Upper lobe of left lung (tissue), 6 donors: Measurements from ENCODE around the gene DTNB. TPM values are rescaled to one million over a fixed set of nuclear protein-coding genes. Genes with fewer than 3 reads are reported as not detected.

Source experiments
- ATAC-seq, 2 donors: fragments of 200-7000 bp; cut with Tn5 transposase; one replicate each; pipeline ENCODE4 v1.9.1; 2022; ENCODE audit warnings: mild to moderate bottlenecking in 2 of 2, moderate library complexity in 2 of 2; ENCODE audit not compliant: low FRiP score in 2 of 2
- DNase-seq, 2 donors: peaks; one replicate each; pipeline ENCODE4 v3.0.0-alpha.2; 2019 to 2020
- H3K27ac ChIP-seq, 4 donors: fragments of 200-600 bp; sonication (generic); one replicate each; pipeline ENCODE4 v1.5.1; 2016 to 2019
- H3K27me3 ChIP-seq, 4 donors: fragments of 200-600 bp; sonication (generic); one replicate each; pipeline ENCODE4 v1.5.1; 2017 to 2019
- H3K36me3 ChIP-seq, 4 donors: fragments of 200-600 bp; sonication (generic); one replicate each; pipeline ENCODE4 v1.5.1; 2016 to 2019
- H3K4me1 ChIP-seq, 4 donors: fragments of 200-600 bp; sonication (generic); one replicate each; pipeline ENCODE4 v1.5.1; 2018 to 2019
- H3K4me3 ChIP-seq, 4 donors: fragments of 200-600 bp; sonication (generic); one replicate each; pipeline ENCODE4 v1.5.1; 2017 to 2019; ENCODE audit warnings: mild to moderate bottlenecking in 2 of 4, moderate library complexity in 1 of 4
- H3K9me3 ChIP-seq, 4 donors: fragments of 200-600 bp; sonication (generic); one replicate each; pipeline ENCODE4 v1.5.1; 2018 to 2019
- CTCF ChIP-seq, 6 experiments: fragments of 450-650 bp in 4 of 6; fragments of 200-600 bp in 2 of 6; sonication (generic) in 2 of 6; IDR thresholded peaks; one replicate each; pipeline ENCODE4 v1.5.1; 2016 to 2019; ENCODE audit warnings: antibody characterized with exemption in 6 of 6
- EP300 ChIP-seq, 4 donors: sonication (generic); formaldehyde crosslinking; IDR thresholded peaks; one replicate each; pipeline ENCODE4 v1.5.1; 2017; ENCODE audit warnings: antibody characterized with exemption in 4 of 4, control low read depth in 2 of 4
- POLR2A ChIP-seq, 4 donors: fragments of 450-650 bp; IDR thresholded peaks; one replicate each; pipeline ENCODE4 v1.5.1; 2016 to 2017; ENCODE audit warnings: antibody characterized with exemption in 4 of 4, mild to moderate bottlenecking in 2 of 4
- POLR2AphosphoS5 ChIP-seq, 2 donors: sonication (generic); formaldehyde crosslinking; IDR thresholded peaks; one replicate each; pipeline ENCODE4 v1.5.1; 2017; ENCODE audit warnings: antibody characterized with exemption in 2 of 2
- WGBS, 2 donors: methylation state at CpG; one replicate each; pipeline ENCODE4 v1.1.5; 2017 to 2018; 5-methylcytosine and 5-hydroxymethylcytosine counted together
- total RNA-seq, 6 donors: library from RNA; depleted of rRNA in 4 of 6; stranded (reverse); fragments of >200 nt in 4 of 6; gene quantifications; one replicate each; pipeline versions ENCODE4 v1.1.0 to v1.2.1, GENCODE V29; 2016 to 2021
- donor health status: DM: no; HTN: no; CAD: no; lungs with moderate emphysema.
- donor health status: DM: no; HTN: yes; CAD: no; lungs with severe emphysema.

The DTNB gene
- total RNA-seq, 6 donors from 2014 or later: 19.3 to 59.7 (median 25.6) TPM

GRCh38 chr2:25421289-25421688 is 252.1 kb downstream of the DTNB start:
- H3K4me3 ChIP-seq: no peak overlapping the region
- H3K27ac ChIP-seq: peak overlapping the region in 1 of 4 donors; percentile 2
- H3K4me1 ChIP-seq: peaks cover 0 to 3% (median 0%) of the 10 kb centered on the region in 4 donors
- H3K27me3 ChIP-seq: no peaks in the 10 kb centered on the region
- 54 to 65% methylated on average over 6 of the region's 6 CpGs for WGBS, 2 donors
- ATAC-seq (peak; percentile 38 to 56), DNase-seq (no peak)
- no peak for TF ChIP-seq POLR2A (IDR thresholded peaks at IDR 0.05)
- TF ChIP-seq EP300 (IDR thresholded peaks at IDR 0.05): no peak
- TF ChIP-seq POLR2AphosphoS5 (IDR thresholded peaks at IDR 0.05): no peak
- TF ChIP-seq CTCF (IDR thresholded peaks at IDR 0.05): no peak
- no peaks in the 10 kb centered on the region for H3K36me3 ChIP-seq
- H3K9me3 ChIP-seq: no peaks in the 10 kb centered on the region

GRCh38 chr2:25420820-25421237 is 252.5 kb downstream of the DTNB start:
- H3K36me3 ChIP-seq: no peaks in the 10 kb centered on the region
- H3K9me3 ChIP-seq: no peaks in the 10 kb centered on the region
- ATAC-seq (peak; percentile 56 to 69), DNase-seq (no peak)
- H3K4me3 ChIP-seq: no peak overlapping the region
- TF ChIP-seq POLR2AphosphoS5 (IDR thresholded peaks at IDR 0.05) (no peak), POLR2A (IDR thresholded peaks at IDR 0.05) (no peak), CTCF (IDR thresholded peaks at IDR 0.05) (no peak), EP300 (IDR thresholded peaks at IDR 0.05) (no peak)
- WGBS, 2 donors: 40 to 69% methylated on average over 2 of the region's 2 CpGs
- H3K27me3 ChIP-seq: no peaks in the 10 kb centered on the region
- peaks cover 0 to 3% (median 0%) of the 10 kb centered on the region in 4 donors for H3K4me1 ChIP-seq
- H3K27ac ChIP-seq: no peak overlapping the region

- TF ChIP-seq EP300 (IDR thresholded peaks at IDR 0.05) (no peak), CTCF (IDR thresholded peaks at IDR 0.05) (no peak), POLR2AphosphoS5 (IDR thresholded peaks at IDR 0.05) (no peak), POLR2A (IDR thresholded peaks at IDR 0.05) (no peak)
- Histone ChIP-seq H3K4me1 (peaks cover 0 to 3% (median 0%) of the 10 kb centered on the region in 4 donors), H3K4me3 (no peak overlapping the region), H3K27me3 (no peaks in the 10 kb centered on the region), H3K27ac (no peak overlapping the region), H3K36me3 (no peaks in the 10 kb centered on the region), H3K9me3 (no peaks in the 10 kb centered on the region)
- DNase-seq (no peak), ATAC-seq (no peak)
- 91 to 93% methylated on average over 10 of the region's 10 CpGs for WGBS, 2 donors
These were observed 253.6 kb downstream of the DTNB start for GRCh38 chr2:25419678-25420242.

GRCh38 chr2:25418944-25419677 is 254.3 kb downstream of the DTNB start:
- ATAC-seq (no peak), DNase-seq (no peak)
- no peak for TF ChIP-seq CTCF (IDR thresholded peaks at IDR 0.05)
- TF ChIP-seq EP300 (IDR thresholded peaks at IDR 0.05): no peak
- TF ChIP-seq POLR2A (IDR thresholded peaks at IDR 0.05): no peak
- no peak for TF ChIP-seq POLR2AphosphoS5 (IDR thresholded peaks at IDR 0.05)
- Histone ChIP-seq H3K27me3 (no peaks in the 10 kb centered on the region), H3K9me3 (no peaks in the 10 kb centered on the region), H3K36me3 (no peaks in the 10 kb centered on the region), H3K4me1 (peaks cover 0 to 3% (median 0%) of the 10 kb centered on the region in 4 donors), H3K4me3 (no peak overlapping the region), H3K27ac (no peak overlapping the region)
- 76 to 82% methylated on average over 13 of the region's 13 CpGs for WGBS, 2 donors
